HCT116 (cell line): ENCODE measurements around the gene LRRC4C. TPM values are rescaled to one million over a fixed set of nuclear protein-coding genes. Genes with fewer than 3 reads are reported as not detected.

Source experiments
- ATAC-seq: fragments of 200-7000 bp; cut with Tn5 transposase; 2 replicates; pipeline ENCODE4 v1.9.1; 2020; ENCODE audit warnings: mild to moderate bottlenecking, moderate library complexity
- BruUV-seq: library from RNA; stranded (reverse); fragments of 400-500 nt; replicated peaks from 2 replicates; lab custom pipeline; 2021; lab: Mats Ljungman, UMichigan
- CTCF ChIA-PET: fragments of 300-600 bp; sonication (Branson Sonifier 250); formaldehyde crosslinking; loops from one replicate; lab custom pipeline; 2021; ENCODE audit warnings: antibody characterized with exemption; lab: Charles Lee
- POLR2A ChIA-PET: fragments of 300-600, 350-600 bp; sonication (Branson Sonifier 250); formaldehyde crosslinking; loops from one replicate; lab custom pipeline; 2021; ENCODE audit warnings: antibody characterized with exemption; lab: Charles Lee
- RAD21 ChIA-PET, 2 experiments: fragments of 300-600 bp; sonication (Branson Sonifier 250); formaldehyde crosslinking; loops; one replicate each; lab custom pipeline; 2023; ENCODE audit warnings: low total read pairs in 2 of 2; ENCODE audit not compliant: uncharacterized antibody in 2 of 2, unreplicated experiment in 2 of 2, low non-redundant PET in 1 of 2; lab: Charles Lee
- DNase-seq: peaks from one replicate; pipeline ENCODE4 v3.0.0-alpha.2; 2010; ENCODE audit warnings: low read depth, low spot score
- H2AFZ ChIP-seq: fragments of 200-600 bp; shearing (Covaris generic), sonication (generic); 2 replicates; pipeline ENCODE4 v1.6.1; 2017; ENCODE audit warnings: low read depth, mixed run types, mixed read lengths, antibody characterized with exemption, low read length; ENCODE audit not compliant: poor library complexity, severe bottlenecking
- H3K27ac ChIP-seq: 2 replicates; pipeline ENCODE4 v1.5.1; 2012; ENCODE audit warnings: low read depth, low read length
- H3K27me3 ChIP-seq: fragments of 200-600 bp; sonication (generic); 2 replicates; pipeline ENCODE4 v1.6.1; 2016; ENCODE audit warnings: mixed run types, low read length, mixed read lengths; ENCODE audit not compliant: insufficient read depth
- H3K36me3 ChIP-seq, 2 experiments: fragments of 200-500 bp in 1 of 2; fragments of 200-600 bp in 1 of 2; sonication (Bioruptor generic) in 1 of 2; sonication (generic) in 1 of 2; 2 replicates each; pipeline versions ENCODE4 v1.5.1 to v1.6.1; 2014 to 2016; ENCODE audit warnings: low read length in 2 of 2, inconsistent platforms in 1 of 2, mixed read lengths in 1 of 2, mixed run types in 1 of 2; ENCODE audit not compliant: insufficient read depth in 2 of 2, control insufficient read depth in 1 of 2
- H3K4me1 ChIP-seq, 2 experiments: fragments of 200-600 bp in 1 of 2; sonication (generic) in 1 of 2; 2 replicates each; pipeline versions ENCODE4 v1.5.1 to v1.6.1; 2012 to 2017; ENCODE audit warnings: low read length in 2 of 2, inconsistent platforms in 1 of 2, mild to moderate bottlenecking in 1 of 2, mixed read lengths in 1 of 2, mixed run types in 1 of 2, moderate library complexity in 1 of 2; ENCODE audit not compliant: insufficient read depth in 2 of 2, control insufficient read depth in 1 of 2
- H3K4me2 ChIP-seq: fragments of 200-600 bp; sonication (generic); 2 replicates; pipeline ENCODE4 v1.6.1; 2017; ENCODE audit warnings: mixed run types, low read length, mixed read lengths
- H3K4me3 ChIP-seq, 2 experiments: fragments of 200-600 bp in 1 of 2; sonication (generic) in 1 of 2; replicated peaks in 1 of 2; 2 replicates each; pipeline ENCODE4 v1.5.1; 2011 to 2016; ENCODE audit warnings: low read length in 2 of 2, control low read depth in 1 of 2, low read depth in 1 of 2, mild to moderate bottlenecking in 1 of 2, mixed read lengths in 1 of 2, mixed run types in 1 of 2
- H3K79me2 ChIP-seq: fragments of 200-600 bp; sonication (generic); 2 replicates; pipeline ENCODE4 v1.6.1; 2017; ENCODE audit warnings: mild to moderate bottlenecking, mixed run types, low read length, moderate library complexity, mixed read lengths; ENCODE audit not compliant: insufficient read depth
- H3K9ac ChIP-seq: fragments of 200-600 bp; sonication (generic); 2 replicates; pipeline ENCODE4 v1.6.1; 2016; ENCODE audit warnings: low read length, mixed read lengths
- H3K9me2 ChIP-seq: fragments of 200-600 bp; sonication (generic), shearing (Covaris generic); 2 replicates; pipeline ENCODE4 v1.6.1; 2017; ENCODE audit warnings: mixed run types, mild to moderate bottlenecking, moderate library complexity; ENCODE audit not compliant: insufficient read depth
- H3K9me3 ChIP-seq, 2 experiments: fragments of 200-500 bp in 1 of 2; fragments of 200-600 bp in 1 of 2; sonication (Bioruptor generic) in 1 of 2; sonication (generic) in 1 of 2; 2 replicates each; pipeline ENCODE4 v1.6.1; 2014 to 2017; ENCODE audit warnings: low read length in 2 of 2, mixed read lengths in 2 of 2, inconsistent platforms in 1 of 2, low read depth in 1 of 2, mild to moderate bottlenecking in 1 of 2, mixed run types in 1 of 2, moderate library complexity in 1 of 2; ENCODE audit not compliant: control insufficient read depth in 1 of 2, insufficient read depth in 1 of 2
- H4K20me1 ChIP-seq: fragments of 200-600 bp; sonication (generic), shearing (Covaris generic); 2 replicates; pipeline ENCODE4 v1.6.1; 2017; ENCODE audit warnings: mixed run types, mild to moderate bottlenecking, moderate library complexity; ENCODE audit not compliant: insufficient read depth
- CBX3 ChIP-seq: IDR thresholded peaks from 2 replicates; pipeline ENCODE4 v1.6.1; 2012; ENCODE audit warnings: low read depth
- CEBPB ChIP-seq: IDR thresholded peaks from 2 replicates; pipeline ENCODE4 v1.6.1; 2012; ENCODE audit warnings: low read depth
- CTCF ChIP-seq, 3 experiments: fragments of 200-600 bp in 1 of 3; sonication (generic) in 1 of 3; IDR thresholded peaks in 2 of 3; conservative IDR thresholded peaks in 1 of 3; 2 replicates each; pipeline ENCODE4 v1.5.1; 2012 to 2017; ENCODE audit warnings: low read depth in 2 of 3, low read length in 2 of 3, antibody characterized with exemption in 1 of 3, borderline replicate concordance in 1 of 3, control low read depth in 1 of 3, mild to moderate bottlenecking in 1 of 3, mixed read lengths in 1 of 3, mixed run types in 1 of 3, moderate library complexity in 1 of 3; ENCODE audit not compliant: insufficient read depth in 1 of 3
- ELF1 ChIP-seq: IDR thresholded peaks from 2 replicates; pipeline ENCODE4 v1.6.1; 2012; ENCODE audit warnings: low read depth, borderline replicate concordance
- EZH2 ChIP-seq: fragments of 200-600 bp; sonication (generic); IDR thresholded peaks from 2 replicates; pipeline ENCODE4 v1.6.1; 2017; ENCODE audit warnings: antibody characterized with exemption, mixed run types
- FOSL1 ChIP-seq: IDR thresholded peaks from 2 replicates; pipeline ENCODE4 v1.6.1; 2012; ENCODE audit warnings: low read depth
- JUND ChIP-seq: IDR thresholded peaks from 2 replicates; pipeline ENCODE4 v1.6.1; 2012
- POLR2A ChIP-seq: IDR thresholded peaks from 2 replicates; pipeline ENCODE4 v1.7.0; 2011; ENCODE audit warnings: borderline replicate concordance; ENCODE audit not compliant: insufficient read depth, insufficient read length; ENCODE audit errors: extremely low read depth
- POLR2AphosphoS5 ChIP-seq: IDR thresholded peaks from 2 replicates; pipeline ENCODE4 v1.6.1; 2011; ENCODE audit warnings: mild to moderate bottlenecking, low read depth, low read length, moderate library complexity
- RAD21 ChIP-seq: IDR thresholded peaks from 2 replicates; pipeline ENCODE4 v1.6.1; 2012; ENCODE audit warnings: low read depth, mild to moderate bottlenecking
- SIN3A ChIP-seq: IDR thresholded peaks from 2 replicates; pipeline ENCODE4 v1.6.1; 2012; ENCODE audit warnings: low read depth
- SRF ChIP-seq: IDR thresholded peaks from 2 replicates; pipeline ENCODE4 v1.6.1; 2012; ENCODE audit warnings: low read depth
- TCF7L2 ChIP-seq: IDR thresholded peaks from 2 replicates; pipeline ENCODE4 v1.7.0; 2011; ENCODE audit warnings: borderline replicate concordance, inconsistent platforms; ENCODE audit not compliant: insufficient read depth, insufficient read length; ENCODE audit errors: extremely low read depth
- YY1 ChIP-seq: IDR thresholded peaks from 2 replicates; pipeline ENCODE4 v1.6.1; 2011; ENCODE audit warnings: low read length, low read depth, moderate library complexity, mild to moderate bottlenecking; ENCODE audit not compliant: insufficient replicate concordance; ENCODE audit errors: extremely low read depth
- ZNF274 ChIP-seq: fragments of 200-500 bp; sonication (Bioruptor generic); IDR thresholded peaks from 2 replicates; pipeline ENCODE4 v1.6.1; 2014; ENCODE audit warnings: mild to moderate bottlenecking, low read depth, low read length, inconsistent platforms
- intact Hi-C: fragments of 100-400 bp; cut with micrococcal nuclease; formaldehyde crosslinking; loops from 2 replicates; pipeline ENCODE4 v1.10.0; 2022
- total RNA-seq: library from RNA; stranded (reverse); gene quantifications from one replicate; pipeline ENCODE4 v1.2.1, GENCODE V29; 2021; ENCODE audit not compliant: unreplicated experiment

LRRC4C gene
- total RNA-seq, 1 experiment from 2014 or later = not detected

DNA sequence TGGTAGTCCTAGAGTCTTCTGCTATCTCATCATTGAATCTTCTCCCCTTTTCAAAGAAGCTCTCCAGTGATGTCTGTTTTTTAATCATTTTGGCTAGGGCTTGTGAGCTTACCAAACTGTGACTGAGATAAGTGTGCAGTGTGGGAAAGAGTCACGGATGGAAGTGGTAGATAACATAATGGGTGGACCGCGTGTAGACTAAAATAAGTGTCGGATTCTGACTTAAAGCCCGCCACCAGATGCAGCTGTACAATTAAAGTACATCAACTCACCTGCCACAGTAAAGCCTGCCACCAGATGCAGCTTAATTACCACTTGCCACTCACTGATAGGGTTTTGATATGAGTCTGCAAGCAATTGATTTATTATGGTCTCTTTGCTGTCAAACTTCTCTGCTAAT is 581.5 kb downstream of the LRRC4C start:
- no peaks in the 10 kb centered on the region for H3K36me3 ChIP-seq
- ChIA-PET POLR2A (no interaction called here), CTCF (no interaction called here), RAD21 (no interaction called here)
- no peak overlapping the region for H3K27ac ChIP-seq
- intact Hi-C loops = no loop called here
- no peaks in the 10 kb centered on the region for H3K79me2 ChIP-seq
- peaks cover 9 to 18% of the 10 kb centered on the region in 2 experiments; a peak in 3 of 4 replicates for H3K9me3 ChIP-seq
- H3K4me1 ChIP-seq = no peaks in the 10 kb centered on the region
- TF ChIP-seq CTCF (IDR thresholded peaks at IDR 0.05 in 2 of 3, conservative IDR thresholded peaks at IDR 0.05 in 1 of 3; ENCODE audit: borderline replicate concordance in 1 of 3, insufficient read depth in 1 of 3, low read depth in 2 of 3, low read length in 2 of 3) = no peak
- no peak for TF ChIP-seq JUND
- no peak for TF ChIP-seq YY1
- TF ChIP-seq SRF = no peak
- TF ChIP-seq POLR2A = no peak
- TF ChIP-seq CEBPB = no peak
- TF ChIP-seq CBX3 = no peak
- TF ChIP-seq ZNF274 = no peak
- no peak for TF ChIP-seq EZH2
- TF ChIP-seq FOSL1 = no peak
- H4K20me1 ChIP-seq = no peaks in the 10 kb centered on the region
- H3K4me2 ChIP-seq = no peak overlapping the region
- no peaks in the 10 kb centered on the region for H3K27me3 ChIP-seq
- H3K4me3 ChIP-seq = no peak overlapping the region
- BruUV-seq = no TSS peak
- no peaks in the 10 kb centered on the region for H3K9me2 ChIP-seq
- H2AFZ ChIP-seq = no peak overlapping the region
- no peak overlapping the region for H3K9ac ChIP-seq
- DNase-seq = no peak
- ATAC-seq = no peak

GRCh38 chr11:40877256-40877655 is 582.2 kb downstream of the LRRC4C start:
- Histone ChIP-seq H3K27me3 (no peaks in the 10 kb centered on the region), H3K9ac (no peak overlapping the region), H3K36me3 (no peaks in the 10 kb centered on the region), H4K20me1 (no peaks in the 10 kb centered on the region), H3K79me2 (no peaks in the 10 kb centered on the region), H2AFZ (no peak overlapping the region), H3K4me3 (no peak overlapping the region), H3K9me2 (no peaks in the 10 kb centered on the region), H3K4me1 (no peaks in the 10 kb centered on the region), H3K9me3 (peaks cover 5 to 15% of the 10 kb centered on the region in 2 experiments; a peak in 3 of 4 replicates), H3K27ac (no peak overlapping the region), H3K4me2 (no peak overlapping the region)
- ChIA-PET CTCF (no interaction called here), RAD21 (no interaction called here), POLR2A (no interaction called here)
- no TSS peak for BruUV-seq
- intact Hi-C loops = no loop called here
- no peak for ATAC-seq
- no peak for DNase-seq
- no peak for TF ChIP-seq TCF7L2
- TF ChIP-seq JUND = no peak
- TF ChIP-seq POLR2AphosphoS5 = no peak
- TF ChIP-seq YY1 = no peak
- no peak for TF ChIP-seq SIN3A
- TF ChIP-seq RAD21 = no peak
- no peak for TF ChIP-seq ELF1
- TF ChIP-seq POLR2A = no peak
- no peak for TF ChIP-seq CTCF (IDR thresholded peaks at IDR 0.05 in 2 of 3, conservative IDR thresholded peaks at IDR 0.05 in 1 of 3; ENCODE audit: borderline replicate concordance in 1 of 3, insufficient read depth in 1 of 3, low read depth in 2 of 3, low read length in 2 of 3)
- TF ChIP-seq FOSL1 = no peak
